Measurements from ENCODE around the gene RAD51C.
"Not testable (repeated sequence)": the region's sequence is repeated elsewhere in the genome, so short reads cannot be mapped to it uniquely, and the experiment has no call there.

Gene RAD51C

DNA sequence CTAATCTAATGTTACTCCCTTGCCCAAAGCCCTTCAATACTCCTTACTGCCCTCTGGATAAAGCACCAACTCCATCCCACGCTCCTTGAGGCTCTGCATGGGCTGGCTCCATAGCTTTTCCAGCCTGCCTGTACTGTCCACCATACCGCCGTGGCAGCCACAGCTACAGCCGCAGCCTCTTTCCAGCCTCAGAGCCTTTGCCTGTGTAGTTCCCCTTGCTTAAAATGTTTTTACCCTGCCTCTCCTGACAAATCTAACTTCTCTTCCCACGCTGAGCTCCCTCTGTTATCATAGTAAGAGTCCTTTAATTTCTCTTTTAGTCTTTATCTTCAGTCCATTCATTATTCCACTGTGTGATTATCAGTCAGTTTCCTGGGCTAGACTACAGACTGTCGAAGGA lies 22.5 kb upstream of the RAD51C start:
- Mint-ChIP-seq H3K36me3 (ENCODE audit: low read depth) (no peaks in the 10 kb centered on the region), H3K9me3 (no peaks in the 10 kb centered on the region), H3K4me3 (no peak overlapping the region), H3K27ac (no peak overlapping the region), H3K27me3 (peaks cover 17% of the 10 kb centered on the region), H3K4me1 (ENCODE audit: low read depth) (peaks cover 9% of the 10 kb centered on the region)

DNA sequence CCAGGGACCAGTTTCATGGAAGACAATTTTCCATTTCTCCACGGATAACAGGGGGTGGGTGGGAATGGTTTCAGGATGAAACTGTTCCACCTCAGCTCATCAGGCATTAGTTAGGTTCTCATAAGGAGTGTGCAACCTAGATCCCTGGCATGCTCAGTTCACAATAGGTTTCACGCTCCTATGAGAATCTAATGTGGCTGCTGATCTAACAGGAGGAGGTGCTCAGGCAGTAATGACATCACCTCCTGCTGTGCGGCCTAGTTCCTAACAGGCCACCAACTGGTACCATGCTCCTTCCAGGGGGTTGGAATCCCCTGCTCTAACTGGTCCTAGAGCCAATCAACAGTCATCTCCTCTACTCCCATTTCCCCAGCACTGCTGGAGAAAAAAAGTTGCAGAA lies 20.4 kb upstream of the RAD51C start:
- H3K4me1 Mint-ChIP-seq (ENCODE audit: low read depth), result peaks cover 2% of the 10 kb centered on the region
- H3K27ac Mint-ChIP-seq, result no peak overlapping the region
- H3K36me3 Mint-ChIP-seq (ENCODE audit: low read depth), result no peaks in the 10 kb centered on the region
- H3K27me3 Mint-ChIP-seq, result peaks cover 10% of the 10 kb centered on the region
- H3K4me3 Mint-ChIP-seq, result no peak overlapping the region
- no peaks in the 10 kb centered on the region for H3K9me3 Mint-ChIP-seq

- no peak overlapping the region for H3K27ac Mint-ChIP-seq
- H3K9me3 Mint-ChIP-seq, result no peaks in the 10 kb centered on the region
- no peaks in the 10 kb centered on the region for H3K36me3 Mint-ChIP-seq (ENCODE audit: low read depth)
- H3K4me3 Mint-ChIP-seq, result no peak overlapping the region
- H3K27me3 Mint-ChIP-seq, result peaks cover 7% of the 10 kb centered on the region
- H3K4me1 Mint-ChIP-seq (ENCODE audit: low read depth), result no peaks in the 10 kb centered on the region
Measured at GRCh38 chr17:58677194-58677880, 15.1 kb upstream of the RAD51C start.

- not testable (repeated sequence) for H3K4me3 Mint-ChIP-seq; H3K27me3 Mint-ChIP-seq; H3K9me3 Mint-ChIP-seq; H3K27ac Mint-ChIP-seq; H3K4me1 Mint-ChIP-seq (ENCODE audit: low read depth); H3K36me3 Mint-ChIP-seq (ENCODE audit: low read depth)
Measured at GRCh38 chr17:58678287-58678686, 14.1 kb upstream of the RAD51C start.

GRCh38 chr17:58679263-58680037 lies 13.0 kb upstream of the RAD51C start:
- no peaks in the 10 kb centered on the region for H3K4me1 Mint-ChIP-seq (ENCODE audit: low read depth)
- H3K27me3 Mint-ChIP-seq, result peaks cover 4% of the 10 kb centered on the region
- no peak overlapping the region for H3K27ac Mint-ChIP-seq
- peak overlapping the region; percentile 11 for H3K4me3 Mint-ChIP-seq
- H3K36me3 Mint-ChIP-seq (ENCODE audit: low read depth), result no peaks in the 10 kb centered on the region
- H3K9me3 Mint-ChIP-seq, result no peaks in the 10 kb centered on the region

GRCh38 chr17:58680038-58680369 lies 12.4 kb upstream of the RAD51C start:
- Mint-ChIP-seq H3K27me3 (peaks cover 4% of the 10 kb centered on the region), H3K36me3 (ENCODE audit: low read depth) (no peaks in the 10 kb centered on the region), H3K4me1 (ENCODE audit: low read depth) (no peaks in the 10 kb centered on the region), H3K4me3 (no peak overlapping the region), H3K27ac (no peak overlapping the region), H3K9me3 (no peaks in the 10 kb centered on the region)

- Mint-ChIP-seq H3K4me3 (no peak overlapping the region), H3K9me3 (no peaks in the 10 kb centered on the region), H3K4me1 (ENCODE audit: low read depth) (no peaks in the 10 kb centered on the region), H3K27me3 (no peaks in the 10 kb centered on the region), H3K27ac (no peak overlapping the region), H3K36me3 (ENCODE audit: low read depth) (no peaks in the 10 kb centered on the region)
Measured at GRCh38 chr17:58684003-58684402, 8.4 kb upstream of the RAD51C start.

DNA sequence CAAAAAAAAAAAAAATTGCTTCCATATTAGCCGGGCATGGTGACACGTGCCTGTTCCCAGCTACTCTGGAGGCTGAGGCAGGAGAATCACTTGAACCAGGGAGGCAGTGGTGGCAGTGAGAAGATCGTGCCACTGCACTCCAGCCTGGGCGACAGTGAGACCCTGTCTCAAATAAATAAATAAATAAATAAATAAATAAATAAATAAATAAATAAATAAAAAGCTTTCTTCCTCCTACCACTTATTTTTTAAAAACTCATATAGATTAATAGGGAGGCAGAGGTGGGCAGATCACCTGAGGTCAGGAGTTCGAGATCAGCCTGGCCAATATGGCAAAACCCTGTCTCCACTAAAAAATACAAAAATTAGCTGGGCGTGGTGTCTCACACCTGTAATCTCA lies 7.9 kb upstream of the RAD51C start:
- H3K9me3 Mint-ChIP-seq, result not testable (repeated sequence)

DNA sequence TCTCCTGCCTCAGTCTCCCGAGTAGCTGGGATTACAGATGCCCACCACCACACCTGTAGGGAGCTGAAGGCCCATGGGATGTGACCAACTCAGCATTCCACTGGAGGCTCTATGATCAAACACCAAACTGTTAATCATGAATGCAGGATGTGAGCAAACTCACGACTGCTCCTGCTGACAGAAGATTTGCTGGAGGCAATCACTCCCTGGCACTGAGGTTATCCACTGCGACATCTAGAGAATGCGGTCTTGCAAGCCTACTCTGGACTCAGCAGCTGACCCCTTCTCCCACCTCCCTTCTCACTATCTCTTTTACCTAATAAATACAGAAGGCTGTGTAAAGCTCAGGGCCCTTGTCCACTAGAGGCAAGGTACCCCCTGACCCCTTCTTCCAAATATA lies 5.4 kb upstream of the RAD51C start:
- Mint-ChIP-seq H3K36me3 (ENCODE audit: low read depth) (no peaks in the 10 kb centered on the region), H3K9me3 (no peaks in the 10 kb centered on the region), H3K27ac (no peak overlapping the region), H3K4me1 (ENCODE audit: low read depth) (no peaks in the 10 kb centered on the region), H3K4me3 (no peak overlapping the region), H3K27me3 (no peaks in the 10 kb centered on the region)

More for the DNA sequence above, 7.9 kb upstream of the RAD51C start:
- not testable (repeated sequence) for H3K27me3 Mint-ChIP-seq; H3K4me3 Mint-ChIP-seq; H3K27ac Mint-ChIP-seq; H3K36me3 Mint-ChIP-seq (ENCODE audit: low read depth); H3K4me1 Mint-ChIP-seq (ENCODE audit: low read depth)

DNA sequence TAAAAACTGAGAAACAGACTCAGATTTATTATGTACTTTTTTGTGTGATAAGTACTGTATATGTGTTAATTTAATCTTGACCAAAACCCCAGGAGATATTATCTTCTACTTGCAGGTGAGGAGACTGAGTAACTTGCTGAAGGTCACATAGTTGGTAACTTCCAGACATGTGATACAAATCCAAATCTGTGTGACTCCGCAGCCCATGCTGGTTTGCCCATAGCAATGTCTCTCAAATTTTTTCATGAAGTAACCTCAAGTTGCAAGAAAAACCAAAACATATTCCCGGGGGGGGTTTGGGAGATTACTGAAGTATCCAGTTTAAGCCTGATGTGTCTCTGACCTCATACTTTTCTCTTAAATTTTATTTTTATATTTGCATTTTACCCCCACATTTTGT lies 3.9 kb upstream of the RAD51C start:
- no peaks in the 10 kb centered on the region for H3K9me3 Mint-ChIP-seq
- no peak overlapping the region for H3K27ac Mint-ChIP-seq
- H3K4me1 Mint-ChIP-seq (ENCODE audit: low read depth), result peaks cover 13% of the 10 kb centered on the region
- no peak overlapping the region for H3K4me3 Mint-ChIP-seq
- peaks cover 5% of the 10 kb centered on the region for H3K36me3 Mint-ChIP-seq (ENCODE audit: low read depth)
- H3K27me3 Mint-ChIP-seq, result no peaks in the 10 kb centered on the region

DNA sequence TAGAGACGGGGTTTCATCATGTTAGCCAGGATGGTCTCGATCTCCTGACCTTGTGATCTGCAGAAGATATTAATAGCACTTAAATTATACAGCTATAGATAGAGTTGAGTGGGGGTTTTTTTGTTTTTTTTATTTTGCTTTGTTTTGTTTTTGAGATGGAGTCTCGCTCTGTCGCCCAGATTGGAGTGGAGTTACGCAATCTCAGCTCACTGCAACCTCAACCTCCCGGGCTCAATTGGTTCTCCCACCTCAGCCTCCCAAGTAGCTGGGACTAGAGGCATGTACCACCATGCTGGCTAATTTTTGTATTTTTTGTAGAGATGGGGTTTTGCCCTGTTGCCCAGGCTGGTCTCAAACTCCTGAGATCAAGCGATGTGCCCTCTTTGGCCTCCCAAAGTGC lies 2.4 kb upstream of the RAD51C start:
- H3K4me3 Mint-ChIP-seq, H3K9me3 Mint-ChIP-seq, H3K27ac Mint-ChIP-seq, H3K27me3 Mint-ChIP-seq: not testable (repeated sequence)
- peaks cover 17% of the 10 kb centered on the region for H3K36me3 Mint-ChIP-seq (ENCODE audit: low read depth)
- peaks cover 26% of the 10 kb centered on the region for H3K4me1 Mint-ChIP-seq (ENCODE audit: low read depth)

GRCh38 chr17:58691701-58692238 lies 632 bp upstream of the RAD51C start, which contains the start of gene TEX14:
Gene TEX14, minus strand, starts transcription at chr17:58692045. Its CDS starts 40,044 bp downstream, at chr17:58652001.
- H3K27me3 Mint-ChIP-seq, result no peaks in the 10 kb centered on the region
- H3K4me1 Mint-ChIP-seq (ENCODE audit: low read depth), result peaks cover 30% of the 10 kb centered on the region
- H3K27ac Mint-ChIP-seq, result peak within 1 kb of the TSS; percentile 86
- no peaks in the 10 kb centered on the region for H3K9me3 Mint-ChIP-seq
- H3K36me3 Mint-ChIP-seq (ENCODE audit: low read depth), result peaks cover 29% of the 10 kb centered on the region
- H3K4me3 Mint-ChIP-seq, result peak within 1 kb of the TSS; percentile 93

DNA sequence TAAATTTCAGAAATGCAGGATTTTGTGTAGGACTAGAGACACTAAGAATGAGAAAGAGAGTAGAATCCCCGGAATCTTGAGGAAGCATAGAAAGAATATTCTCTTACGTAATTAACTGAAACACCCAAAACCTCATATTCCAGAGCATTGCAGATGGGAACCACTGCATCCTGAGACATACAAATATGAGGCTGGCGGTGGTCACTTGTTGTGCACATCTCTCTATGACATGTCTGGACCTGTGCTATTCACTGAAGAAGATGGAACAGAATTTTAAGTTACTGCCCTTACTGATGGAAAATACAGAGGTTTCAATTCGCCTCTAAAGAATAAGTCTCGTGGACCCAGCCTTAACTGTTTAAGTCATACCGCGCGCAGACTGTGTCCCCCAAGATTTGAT lies 806 bp downstream of the RAD51C start:
- Mint-ChIP-seq H3K9me3 (no peaks in the 10 kb centered on the region), H3K36me3 (ENCODE audit: low read depth) (peaks cover 29% of the 10 kb centered on the region), H3K27me3 (no peaks in the 10 kb centered on the region), H3K4me3 (peak overlapping the region; percentile 93), H3K4me1 (ENCODE audit: low read depth) (peaks cover 30% of the 10 kb centered on the region), H3K27ac (peak overlapping the region; percentile 86)

GRCh38 chr17:58693751-58694150 lies 1.3 kb downstream of the RAD51C start:
- Mint-ChIP-seq H3K4me1 (ENCODE audit: low read depth) (peaks cover 30% of the 10 kb centered on the region), H3K36me3 (ENCODE audit: low read depth) (peaks cover 29% of the 10 kb centered on the region), H3K4me3 (peak overlapping the region; percentile 93), H3K27ac (peak overlapping the region; percentile 86), H3K9me3 (no peaks in the 10 kb centered on the region), H3K27me3 (no peaks in the 10 kb centered on the region)

- Mint-ChIP-seq H3K9me3 (no peaks in the 10 kb centered on the region), H3K36me3 (ENCODE audit: low read depth) (peaks cover 30% of the 10 kb centered on the region), H3K4me1 (ENCODE audit: low read depth) (peaks cover 30% of the 10 kb centered on the region), H3K27me3 (no peaks in the 10 kb centered on the region), H3K4me3 (peak overlapping the region; percentile 93), H3K27ac (no peak overlapping the region)
Measured at GRCh38 chr17:58694302-58694701, 1.9 kb downstream of the RAD51C start.

All from stimulated activated naive CD8-positive, alpha-beta T cell treated with anti-CD3 and anti-CD28 coated beads, Interleukin-15, Interleukin-2, amounts not matched to agents 100 ng/mL and 50 ng/mL, for 24 hours (primary cell).